AG09319 (cell line): Measurements from ENCODE around the gene BICD2.

Experiments
- DNase-seq: peaks from one replicate; pipeline ENCODE4 v3.0.0-alpha.2; 2010; ENCODE audit warnings: low read depth; ENCODE audit errors: extremely low read depth
- CTCF ChIP-seq: IDR thresholded peaks from 2 replicates; pipeline ENCODE4 v1.5.1; 2011; ENCODE audit warnings: low read depth, mild to moderate bottlenecking, inconsistent platforms, low read length, moderate library complexity

The BICD2 gene

GRCh38 chr9:92736563-92737215 lies 27.9 kb downstream of the BICD2 start:
- TF ChIP-seq CTCF = no peak
- no peak for DNase-seq

- DNase-seq = no peak
- TF ChIP-seq CTCF = no peak
Observed at GRCh38 chr9:92735636-92736562, 28.7 kb downstream of the BICD2 start.

- no peak for TF ChIP-seq CTCF
- DNase-seq = no peak
Observed at GRCh38 chr9:92734931-92735635, 29.6 kb downstream of the BICD2 start.

GRCh38 chr9:92730897-92731296 lies 33.7 kb downstream of the BICD2 start:
- no peak for DNase-seq
- no peak for TF ChIP-seq CTCF

GRCh38 chr9:92729735-92730155 lies 34.9 kb downstream of the BICD2 start:
- no peak for DNase-seq
- TF ChIP-seq CTCF = no peak

- TF ChIP-seq CTCF = peak; percentile 40
- DNase-seq = no peak
Observed at GRCh38 chr9:92728831-92729734, 35.5 kb downstream of the BICD2 start.
